Endodermal cell (in vitro differentiated cells): ENCODE measurements around the gene PPIL1. TPM values are rescaled to one million over a fixed set of nuclear protein-coding genes. Genes with fewer than 3 reads are reported as not detected.

Experiments used
- DNase-seq: peaks from one replicate; pipeline ENCODE4 v3.0.0-alpha.2; 2017
- H3K27ac ChIP-seq: 2 replicates; pipeline ENCODE4 v1.5.1; 2013; ENCODE audit warnings: mild to moderate bottlenecking, low read depth, low read length, moderate library complexity
- H3K27me3 ChIP-seq: 2 replicates; pipeline ENCODE4 v1.6.1; 2013; ENCODE audit warnings: mild to moderate bottlenecking, low read length, moderate library complexity; ENCODE audit not compliant: insufficient read depth, control insufficient read depth, poor library complexity, severe bottlenecking
- H3K36me3 ChIP-seq: 2 replicates; pipeline ENCODE4 v1.7.0; 2013; ENCODE audit warnings: mild to moderate bottlenecking, low read length, moderate library complexity; ENCODE audit not compliant: control insufficient read depth, insufficient read depth
- H3K4me1 ChIP-seq: one replicate; pipeline ENCODE4 v1.7.0; 2013; ENCODE audit warnings: low read length; ENCODE audit not compliant: control insufficient read depth, insufficient read depth
- H3K4me3 ChIP-seq: 2 replicates; pipeline ENCODE4 v1.5.1; 2013; ENCODE audit warnings: mild to moderate bottlenecking, low read length, moderate library complexity
- H3K9ac ChIP-seq: 2 replicates; pipeline ENCODE4 v1.6.1; 2013; ENCODE audit warnings: mild to moderate bottlenecking, low read length, moderate library complexity; ENCODE audit not compliant: poor library complexity, severe bottlenecking; ENCODE audit errors: extremely low read depth
- H3K9me3 ChIP-seq: 2 replicates; pipeline ENCODE4 v1.6.1; 2013; ENCODE audit warnings: mild to moderate bottlenecking, low read length, moderate library complexity; ENCODE audit not compliant: control insufficient read depth
- H3K27ac Mint-ChIP-seq: 2 replicates; pipeline ENCODE4 v1.8.0; 2020; ENCODE audit warnings: mixed read lengths
- H3K27me3 Mint-ChIP-seq: 2 replicates; pipeline ENCODE4 v1.8.0; 2021; ENCODE audit warnings: mild to moderate bottlenecking, mixed read lengths; ENCODE audit not compliant: insufficient read depth
- H3K36me3 Mint-ChIP-seq: 2 replicates; pipeline ENCODE4 v1.8.0; 2020; ENCODE audit warnings: low read depth, mixed read lengths
- H3K4me1 Mint-ChIP-seq: 2 replicates; pipeline ENCODE4 v1.8.0; 2020; ENCODE audit warnings: mixed read lengths
- H3K4me3 Mint-ChIP-seq: 2 replicates; pipeline ENCODE4 v1.8.0; 2020; ENCODE audit warnings: mild to moderate bottlenecking, moderate library complexity, mixed read lengths
- H3K9me3 Mint-ChIP-seq: 2 replicates; pipeline ENCODE4 v1.8.0; 2020; ENCODE audit warnings: mild to moderate bottlenecking, mixed read lengths
- WGBS, 2 experiments: methylation state at CpG; one replicate each; pipeline versions ENCODE4 v1.1.5 to v1.1.7; 2013; ENCODE audit warnings: missing lambda C conversion rate in 2 of 2, mixed read lengths in 1 of 2; ENCODE audit not compliant: insufficient coverage in 1 of 2, insufficient read length in 1 of 2; 5-methylcytosine and 5-hydroxymethylcytosine counted together
- total RNA-seq, 2 donors: library from RNA; stranded (reverse); fragmentation: NEBNext Ultra II Directional in 1 of 2; extraction: Animal tissue kit (Norgen Biotek cat#: 25700) in 1 of 2; gene quantifications; 2 replicates in 1 of 2; 3 replicates in 1 of 2; pipeline ENCODE4 v1.2.1, GENCODE V29; 2021
- TF ChIP-seq, protein P1 (sequence below): fragments of 200-600 bp; sonication (generic); conservative IDR thresholded peaks from 2 replicates; pipeline ENCODE4 v1.5.0; 2021; ENCODE audit warnings: antibody characterized with exemption, mild to moderate bottlenecking

PPIL1 gene
- total RNA-seq, 2 donors from 2014 or later = 36.7 to 53.3 TPM

DNA sequence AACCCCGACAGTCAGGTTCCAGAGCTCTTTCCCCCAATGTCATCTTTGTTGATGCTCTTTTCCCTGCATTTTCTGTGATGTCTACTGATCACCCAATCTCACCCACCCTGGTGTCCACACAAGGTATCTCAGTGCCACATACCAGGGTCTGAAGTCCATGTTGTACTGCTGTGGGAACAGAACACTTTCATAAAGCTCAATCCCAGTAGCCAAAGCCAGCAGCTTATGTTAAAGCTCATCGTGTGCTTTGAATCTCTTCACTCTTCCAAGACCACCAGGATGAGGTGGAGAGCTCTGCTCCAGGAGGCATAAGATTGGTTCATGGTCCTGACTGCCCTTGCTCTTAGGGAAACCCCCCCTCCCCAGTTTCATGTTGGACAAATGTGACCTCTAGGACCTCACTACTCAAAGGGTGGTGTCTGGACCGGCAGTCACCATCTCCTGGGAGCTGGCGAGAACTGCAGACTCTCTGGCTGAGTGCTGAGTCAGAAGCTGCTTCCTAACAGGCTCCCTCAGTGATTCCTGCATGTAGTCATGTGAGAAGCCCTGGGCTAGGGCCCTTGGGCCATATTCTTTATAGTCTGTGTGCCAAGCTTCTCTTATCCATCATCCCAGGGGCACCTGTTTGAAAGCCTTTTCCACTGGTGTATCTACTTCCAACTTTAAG is 22.0 kb downstream of the PPIL1 start:
- Mint-ChIP-seq H3K36me3 (peaks cover 36% of the 10 kb centered on the region), H3K4me3 (no peak overlapping the region), H3K27ac (no peak overlapping the region), H3K4me1 (peaks cover 20% of the 10 kb centered on the region), H3K27me3 (peaks cover 15% of the 10 kb centered on the region), H3K9me3 (no peaks in the 10 kb centered on the region)
- peak; percentile 59 for DNase-seq
- WGBS, 2 experiments = 91 to 97% methylated on average over 4 of the region's 4 CpGs
- TF ChIP-seq, protein P1, sequence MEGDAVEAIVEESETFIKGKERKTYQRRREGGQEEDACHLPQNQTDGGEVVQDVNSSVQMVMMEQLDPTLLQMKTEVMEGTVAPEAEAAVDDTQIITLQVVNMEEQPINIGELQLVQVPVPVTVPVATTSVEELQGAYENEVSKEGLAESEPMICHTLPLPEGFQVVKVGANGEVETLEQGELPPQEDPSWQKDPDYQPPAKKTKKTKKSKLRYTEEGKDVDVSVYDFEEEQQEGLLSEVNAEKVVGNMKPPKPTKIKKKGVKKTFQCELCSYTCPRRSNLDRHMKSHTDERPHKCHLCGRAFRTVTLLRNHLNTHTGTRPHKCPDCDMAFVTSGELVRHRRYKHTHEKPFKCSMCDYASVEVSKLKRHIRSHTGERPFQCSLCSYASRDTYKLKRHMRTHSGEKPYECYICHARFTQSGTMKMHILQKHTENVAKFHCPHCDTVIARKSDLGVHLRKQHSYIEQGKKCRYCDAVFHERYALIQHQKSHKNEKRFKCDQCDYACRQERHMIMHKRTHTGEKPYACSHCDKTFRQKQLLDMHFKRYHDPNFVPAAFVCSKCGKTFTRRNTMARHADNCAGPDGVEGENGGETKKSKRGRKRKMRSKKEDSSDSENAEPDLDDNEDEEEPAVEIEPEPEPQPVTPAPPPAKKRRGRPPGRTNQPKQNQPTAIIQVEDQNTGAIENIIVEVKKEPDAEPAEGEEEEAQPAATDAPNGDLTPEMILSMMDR = no peak
- H3K4me3 ChIP-seq = no peak overlapping the region
- H3K9me3 ChIP-seq = no peaks in the 10 kb centered on the region
- H3K27ac ChIP-seq = no peak overlapping the region
- peaks cover 34% of the 10 kb centered on the region for H3K36me3 ChIP-seq
- H3K4me1 ChIP-seq = peaks cover 9% of the 10 kb centered on the region
- no peak overlapping the region for H3K9ac ChIP-seq
- peaks cover 9% of the 10 kb centered on the region for H3K27me3 ChIP-seq

DNA sequence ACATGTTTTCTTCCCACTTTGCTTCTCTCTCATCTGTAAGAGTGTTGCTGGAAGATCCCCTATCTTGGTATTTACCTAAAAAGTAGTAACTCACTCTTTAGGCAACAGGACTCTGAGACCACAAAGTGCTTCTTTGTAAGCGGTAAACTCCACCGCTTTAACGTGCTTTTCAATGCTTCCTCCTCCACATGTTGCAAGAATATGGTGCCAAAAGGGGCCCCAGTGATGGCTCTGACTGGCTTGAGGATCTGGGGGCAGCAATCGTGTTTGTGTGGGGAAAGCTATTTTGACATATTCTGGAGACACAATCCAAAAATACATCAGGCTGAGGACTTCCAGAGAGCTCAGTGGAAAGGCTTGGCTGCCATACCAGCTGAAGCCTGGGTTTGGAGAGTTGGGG is 23.0 kb downstream of the PPIL1 start:
- WGBS, 2 experiments = 88 to 100% methylated on average over 3 to 4 of the region's 4 CpGs
- DNase-seq = peak; percentile 34
- Mint-ChIP-seq H3K27ac (no peak overlapping the region), H3K4me3 (no peak overlapping the region), H3K4me1 (peaks cover 20% of the 10 kb centered on the region), H3K9me3 (no peaks in the 10 kb centered on the region), H3K27me3 (peaks cover 19% of the 10 kb centered on the region), H3K36me3 (peaks cover 28% of the 10 kb centered on the region)
- H3K27ac ChIP-seq = no peak overlapping the region
- no peak overlapping the region for H3K9ac ChIP-seq
- H3K27me3 ChIP-seq = peaks cover 9% of the 10 kb centered on the region
- H3K4me3 ChIP-seq = no peak overlapping the region
- no peaks in the 10 kb centered on the region for H3K9me3 ChIP-seq
- TF ChIP-seq, protein P1 = no peak
- peaks cover 30% of the 10 kb centered on the region for H3K36me3 ChIP-seq
- peaks cover 9% of the 10 kb centered on the region for H3K4me1 ChIP-seq

DNA sequence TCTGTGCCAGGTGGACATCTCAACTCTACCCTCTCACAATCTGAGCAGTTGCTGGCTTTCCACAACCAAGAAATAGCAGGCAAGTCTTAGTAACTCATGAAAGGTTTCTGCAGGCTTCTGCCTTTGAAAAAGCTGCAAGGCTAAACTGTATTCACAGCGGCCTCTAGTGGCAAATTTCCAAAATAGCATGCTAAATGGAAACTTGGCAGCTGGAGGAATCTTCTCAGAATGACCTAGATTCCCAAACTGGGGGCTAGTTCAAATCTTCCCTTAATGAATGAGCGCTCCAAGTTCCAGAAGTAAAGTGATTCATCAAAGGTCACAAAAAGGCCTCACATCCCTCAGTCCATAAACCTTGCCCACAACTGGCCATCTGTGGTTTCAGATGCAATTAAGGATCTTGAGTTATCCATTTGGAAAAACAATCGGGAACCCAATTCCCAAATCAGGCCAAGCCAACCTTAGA is 23.4 kb downstream of the PPIL1 start:
- WGBS, 2 experiments = 40 to 50% methylated on average over 2 to 3 of the region's 3 CpGs
- Histone ChIP-seq H3K9me3 (no peaks in the 10 kb centered on the region), H3K27ac (no peak overlapping the region), H3K36me3 (peaks cover 25% of the 10 kb centered on the region), H3K4me3 (no peak overlapping the region), H3K27me3 (peaks cover 9% of the 10 kb centered on the region), H3K9ac (no peak overlapping the region), H3K4me1 (peaks cover 9% of the 10 kb centered on the region)
- peak; percentile 78 for DNase-seq
- TF ChIP-seq, protein P1 = peak; percentile 90
- peaks cover 24% of the 10 kb centered on the region for H3K36me3 Mint-ChIP-seq
- H3K27ac Mint-ChIP-seq = no peak overlapping the region
- H3K27me3 Mint-ChIP-seq = peaks cover 19% of the 10 kb centered on the region
- no peak overlapping the region for H3K4me3 Mint-ChIP-seq
- peaks cover 20% of the 10 kb centered on the region for H3K4me1 Mint-ChIP-seq
- H3K9me3 Mint-ChIP-seq = no peaks in the 10 kb centered on the region
